ENCODE data around the gene FOXL3.

DNA sequence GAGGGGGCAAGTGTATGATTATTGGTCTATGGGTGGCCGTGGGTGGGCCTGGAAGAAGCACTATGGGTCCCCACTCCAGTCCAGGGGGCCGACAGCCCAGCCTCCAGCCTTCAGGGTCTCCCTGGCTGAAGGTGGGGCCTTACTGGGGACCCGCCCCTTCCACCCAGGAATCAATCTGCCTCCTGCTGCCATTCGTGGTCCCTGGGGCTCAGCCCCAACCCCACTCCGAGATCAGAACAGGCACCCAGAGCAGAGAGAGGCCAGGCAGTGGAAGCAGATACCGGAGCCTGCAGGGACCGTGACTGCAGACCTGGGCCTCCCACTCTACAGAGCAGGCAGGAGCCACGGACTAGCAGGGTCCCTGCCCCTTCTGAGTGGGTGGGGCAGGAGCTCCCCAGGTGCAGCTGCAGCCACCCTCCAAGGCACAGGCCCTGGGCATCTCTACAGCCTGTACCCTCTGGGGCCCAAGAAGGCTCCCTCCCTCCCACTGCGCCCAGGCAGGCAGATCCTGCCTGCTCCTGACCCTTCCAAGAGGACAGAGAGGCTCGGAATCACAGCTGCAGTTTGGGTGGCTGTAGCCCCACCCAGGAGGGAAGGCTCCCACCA is 13.6 kb upstream of the FOXL3 start:
- TF ChIP-seq, protein P1, sequence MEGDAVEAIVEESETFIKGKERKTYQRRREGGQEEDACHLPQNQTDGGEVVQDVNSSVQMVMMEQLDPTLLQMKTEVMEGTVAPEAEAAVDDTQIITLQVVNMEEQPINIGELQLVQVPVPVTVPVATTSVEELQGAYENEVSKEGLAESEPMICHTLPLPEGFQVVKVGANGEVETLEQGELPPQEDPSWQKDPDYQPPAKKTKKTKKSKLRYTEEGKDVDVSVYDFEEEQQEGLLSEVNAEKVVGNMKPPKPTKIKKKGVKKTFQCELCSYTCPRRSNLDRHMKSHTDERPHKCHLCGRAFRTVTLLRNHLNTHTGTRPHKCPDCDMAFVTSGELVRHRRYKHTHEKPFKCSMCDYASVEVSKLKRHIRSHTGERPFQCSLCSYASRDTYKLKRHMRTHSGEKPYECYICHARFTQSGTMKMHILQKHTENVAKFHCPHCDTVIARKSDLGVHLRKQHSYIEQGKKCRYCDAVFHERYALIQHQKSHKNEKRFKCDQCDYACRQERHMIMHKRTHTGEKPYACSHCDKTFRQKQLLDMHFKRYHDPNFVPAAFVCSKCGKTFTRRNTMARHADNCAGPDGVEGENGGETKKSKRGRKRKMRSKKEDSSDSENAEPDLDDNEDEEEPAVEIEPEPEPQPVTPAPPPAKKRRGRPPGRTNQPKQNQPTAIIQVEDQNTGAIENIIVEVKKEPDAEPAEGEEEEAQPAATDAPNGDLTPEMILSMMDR (conservative IDR thresholded peaks at IDR 0.05), result no peak
- TF ChIP-seq EZH2 (IDR thresholded peaks at IDR 0.05; ENCODE audit: low read depth), result no peak

All from PC-9 (cell line).